Measurements from ENCODE around the gene TAP2.

- TF ChIP-seq CTCF (IDR thresholded peaks at IDR 0.05 in 2 of 3, conservative IDR thresholded peaks at IDR 0.05 in 1 of 3; ENCODE audit: borderline replicate concordance in 1 of 3, insufficient read depth in 1 of 3, low read depth in 2 of 3, low read length in 2 of 3) (no peak), POLR2A (IDR thresholded peaks at IDR 0.05; ENCODE audit: borderline replicate concordance, extremely low read depth, insufficient read depth, insufficient read length) (no peak), SRF (IDR thresholded peaks at IDR 0.05; ENCODE audit: low read depth) (no peak), YY1 (IDR thresholded peaks at IDR 0.05; ENCODE audit: extremely low read depth, insufficient replicate concordance, low read depth, low read length) (no peak), SIN3A (IDR thresholded peaks at IDR 0.05; ENCODE audit: low read depth) (no peak), POLR2AphosphoS5 (IDR thresholded peaks at IDR 0.05; ENCODE audit: low read depth, low read length) (no peak), RAD21 (IDR thresholded peaks at IDR 0.05; ENCODE audit: low read depth) (no peak)
Observed at GRCh38 chr6:32876603-32877002, 38.1 kb upstream of the TAP2 start.

Measured in HCT116 (cell line).